Neural progenitor cell (in vitro differentiated cells): ENCODE measurements around the gene NPFF.

Experiments used
- CTCF ChIP-seq: fragments of 200-600 bp; sonication (generic); IDR thresholded peaks from 2 replicates; pipeline ENCODE4 v1.5.1; 2017; ENCODE audit warnings: antibody characterized with exemption, mild to moderate bottlenecking
- EZH2 ChIP-seq: fragments of 200-600 bp; sonication (generic); IDR thresholded peaks from 2 replicates; pipeline ENCODE4 v1.6.1; 2017; ENCODE audit warnings: antibody characterized with exemption, mild to moderate bottlenecking, moderate library complexity
- EZH2phosphoT487 ChIP-seq: fragments of 200-600 bp; sonication (generic); IDR thresholded peaks from 2 replicates; pipeline ENCODE4 v1.6.1; 2017; ENCODE audit warnings: antibody characterized with exemption

GRCh38 chr12:53518381-53518780 is 11.1 kb upstream of the NPFF start:
- TF ChIP-seq CTCF (no peak), EZH2 (no peak), EZH2phosphoT487 (no peak)
